ENCODE data around the gene ECHDC3.
"Not testable (repeated sequence)": the region's sequence is repeated elsewhere in the genome, so short reads cannot be mapped to it uniquely, and the experiment has no call there.

Gene ECHDC3

GRCh38 chr10:11737258-11738032, 4.7 kb upstream of the ECHDC3 start:
- H3K4me3 ChIP-seq (ENCODE audit: low read length); DNase-seq (ENCODE audit: low read depth); H3K9ac ChIP-seq (ENCODE audit: low read length); H3K36me3 ChIP-seq (ENCODE audit: control insufficient read depth, insufficient read depth, low read length, severe bottlenecking); H3K4me1 ChIP-seq (ENCODE audit: control insufficient read depth, insufficient read depth, low read length); H3K9me3 ChIP-seq (ENCODE audit: control insufficient read depth, low read length); H3K27me3 ChIP-seq (replicated peaks; ENCODE audit: control insufficient read depth, insufficient read depth, low read length): not testable (repeated sequence)

- peaks cover 5% of the 10 kb centered on the region for H3K9me3 ChIP-seq (ENCODE audit: control insufficient read depth, low read length)
- H3K4me3 ChIP-seq (ENCODE audit: low read length): no peak overlapping the region
- no peak for DNase-seq (ENCODE audit: low read depth)
- no peaks in the 10 kb centered on the region for H3K36me3 ChIP-seq (ENCODE audit: control insufficient read depth, insufficient read depth, low read length, severe bottlenecking)
- H3K4me1 ChIP-seq (ENCODE audit: control insufficient read depth, insufficient read depth, low read length): no peaks in the 10 kb centered on the region
- H3K9ac ChIP-seq (ENCODE audit: low read length): no peak overlapping the region
- peaks cover 9% of the 10 kb centered on the region for H3K27me3 ChIP-seq (replicated peaks; ENCODE audit: control insufficient read depth, insufficient read depth, low read length)
Measured at GRCh38 chr10:11740907-11741306, 1.3 kb upstream of the ECHDC3 start.

- Histone ChIP-seq H3K9ac (ENCODE audit: low read length) (peak overlapping the region; percentile 54), H3K4me3 (ENCODE audit: low read length) (peak overlapping the region; percentile 70)
Measured at GRCh38 chr10:11741608-11742007, 574 bp upstream of the ECHDC3 start.

GRCh38 chr10:11742779-11743298, 657 bp downstream of the ECHDC3 start:
- H3K9me3 ChIP-seq (ENCODE audit: control insufficient read depth, low read length): peaks cover 5% of the 10 kb centered on the region
- peaks cover 14% of the 10 kb centered on the region for H3K4me1 ChIP-seq (ENCODE audit: control insufficient read depth, insufficient read depth, low read length)
- peak overlapping the region; percentile 74 for H3K9ac ChIP-seq (ENCODE audit: low read length)
- H3K4me3 ChIP-seq (ENCODE audit: low read length): peak overlapping the region; percentile 69
- H3K36me3 ChIP-seq (ENCODE audit: control insufficient read depth, insufficient read depth, low read length, severe bottlenecking): no peaks in the 10 kb centered on the region
- peaks cover 9% of the 10 kb centered on the region for H3K27me3 ChIP-seq (replicated peaks; ENCODE audit: control insufficient read depth, insufficient read depth, low read length)
- DNase-seq (ENCODE audit: low read depth): no peak

More at GRCh38 chr10:11741608-11742007, 574 bp upstream of the ECHDC3 start:
- H3K27me3 ChIP-seq (replicated peaks; ENCODE audit: control insufficient read depth, insufficient read depth, low read length): peaks cover 9% of the 10 kb centered on the region
- DNase-seq (ENCODE audit: low read depth): no peak
- peaks cover 5% of the 10 kb centered on the region for H3K9me3 ChIP-seq (ENCODE audit: control insufficient read depth, low read length)
- H3K4me1 ChIP-seq (ENCODE audit: control insufficient read depth, insufficient read depth, low read length): peaks cover 1% of the 10 kb centered on the region
- no peaks in the 10 kb centered on the region for H3K36me3 ChIP-seq (ENCODE audit: control insufficient read depth, insufficient read depth, low read length, severe bottlenecking)

GRCh38 chr10:11743461-11744338, 1.5 kb downstream of the ECHDC3 start:
- Histone ChIP-seq H3K9me3 (ENCODE audit: control insufficient read depth, low read length) (peaks cover 5% of the 10 kb centered on the region), H3K4me1 (ENCODE audit: control insufficient read depth, insufficient read depth, low read length) (peaks cover 15% of the 10 kb centered on the region), H3K36me3 (ENCODE audit: control insufficient read depth, insufficient read depth, low read length, severe bottlenecking) (no peaks in the 10 kb centered on the region), H3K27me3 (replicated peaks; ENCODE audit: control insufficient read depth, insufficient read depth, low read length) (peaks cover 4% of the 10 kb centered on the region), H3K9ac (ENCODE audit: low read length) (no peak overlapping the region), H3K4me3 (ENCODE audit: low read length) (peak overlapping the region; percentile 69)
- DNase-seq (ENCODE audit: low read depth): no peak

GRCh38 chr10:11745045-11745444, 2.9 kb downstream of the ECHDC3 start:
- H3K9me3 ChIP-seq (ENCODE audit: control insufficient read depth, low read length): no peaks in the 10 kb centered on the region
- peaks cover 15% of the 10 kb centered on the region for H3K4me1 ChIP-seq (ENCODE audit: control insufficient read depth, insufficient read depth, low read length)
- no peak for DNase-seq (ENCODE audit: low read depth)
- no peak overlapping the region for H3K9ac ChIP-seq (ENCODE audit: low read length)
- H3K4me3 ChIP-seq (ENCODE audit: low read length): no peak overlapping the region
- no peaks in the 10 kb centered on the region for H3K36me3 ChIP-seq (ENCODE audit: control insufficient read depth, insufficient read depth, low read length, severe bottlenecking)
- H3K27me3 ChIP-seq (replicated peaks; ENCODE audit: control insufficient read depth, insufficient read depth, low read length): no peaks in the 10 kb centered on the region

- Histone ChIP-seq H3K27me3 (replicated peaks; ENCODE audit: control insufficient read depth, insufficient read depth, low read length) (no peaks in the 10 kb centered on the region), H3K9me3 (ENCODE audit: control insufficient read depth, low read length) (no peaks in the 10 kb centered on the region), H3K36me3 (ENCODE audit: control insufficient read depth, insufficient read depth, low read length, severe bottlenecking) (no peaks in the 10 kb centered on the region), H3K4me1 (ENCODE audit: control insufficient read depth, insufficient read depth, low read length) (peaks cover 19% of the 10 kb centered on the region), H3K4me3 (ENCODE audit: low read length) (no peak overlapping the region), H3K9ac (ENCODE audit: low read length) (no peak overlapping the region)
- no peak for DNase-seq (ENCODE audit: low read depth)
Measured at GRCh38 chr10:11746883-11747539, 4.8 kb downstream of the ECHDC3 start.

- no peak overlapping the region for H3K4me3 ChIP-seq (ENCODE audit: low read length)
- H3K36me3 ChIP-seq (ENCODE audit: control insufficient read depth, insufficient read depth, low read length, severe bottlenecking): no peaks in the 10 kb centered on the region
- no peaks in the 10 kb centered on the region for H3K27me3 ChIP-seq (replicated peaks; ENCODE audit: control insufficient read depth, insufficient read depth, low read length)
- no peaks in the 10 kb centered on the region for H3K9me3 ChIP-seq (ENCODE audit: control insufficient read depth, low read length)
- no peak overlapping the region for H3K9ac ChIP-seq (ENCODE audit: low read length)
- peaks cover 19% of the 10 kb centered on the region for H3K4me1 ChIP-seq (ENCODE audit: control insufficient read depth, insufficient read depth, low read length)
- no peak for DNase-seq (ENCODE audit: low read depth)
Measured at GRCh38 chr10:11748866-11749265, 6.7 kb downstream of the ECHDC3 start.

- H3K9me3 ChIP-seq (ENCODE audit: control insufficient read depth, low read length): no peaks in the 10 kb centered on the region
- H3K27me3 ChIP-seq (replicated peaks; ENCODE audit: control insufficient read depth, insufficient read depth, low read length): no peaks in the 10 kb centered on the region
- H3K9ac ChIP-seq (ENCODE audit: low read length): no peak overlapping the region
- no peak for DNase-seq (ENCODE audit: low read depth)
- H3K4me1 ChIP-seq (ENCODE audit: control insufficient read depth, insufficient read depth, low read length): peaks cover 19% of the 10 kb centered on the region
- H3K36me3 ChIP-seq (ENCODE audit: control insufficient read depth, insufficient read depth, low read length, severe bottlenecking): no peaks in the 10 kb centered on the region
- no peak overlapping the region for H3K4me3 ChIP-seq (ENCODE audit: low read length)
Measured at GRCh38 chr10:11750420-11750819, 8.2 kb downstream of the ECHDC3 start.

- H3K27me3 ChIP-seq (replicated peaks; ENCODE audit: control insufficient read depth, insufficient read depth, low read length): no peaks in the 10 kb centered on the region
- H3K36me3 ChIP-seq (ENCODE audit: control insufficient read depth, insufficient read depth, low read length, severe bottlenecking): no peaks in the 10 kb centered on the region
- H3K9me3 ChIP-seq (ENCODE audit: control insufficient read depth, low read length): no peaks in the 10 kb centered on the region
Measured at GRCh38 chr10:11754173-11754572, 12.0 kb downstream of the ECHDC3 start.

GRCh38 chr10:11754620-11755019, 12.4 kb downstream of the ECHDC3 start:
- peaks cover 25% of the 10 kb centered on the region for H3K4me1 ChIP-seq (ENCODE audit: control insufficient read depth, insufficient read depth, low read length)
- no peak overlapping the region for H3K4me3 ChIP-seq (ENCODE audit: low read length)
- no peaks in the 10 kb centered on the region for H3K36me3 ChIP-seq (ENCODE audit: control insufficient read depth, insufficient read depth, low read length, severe bottlenecking)
- no peak overlapping the region for H3K9ac ChIP-seq (ENCODE audit: low read length)
- DNase-seq (ENCODE audit: low read depth): no peak
- H3K27me3 ChIP-seq (replicated peaks; ENCODE audit: control insufficient read depth, insufficient read depth, low read length): no peaks in the 10 kb centered on the region
- H3K9me3 ChIP-seq (ENCODE audit: control insufficient read depth, low read length): no peaks in the 10 kb centered on the region

More at GRCh38 chr10:11754173-11754572, 12.0 kb downstream of the ECHDC3 start:
- no peak overlapping the region for H3K4me3 ChIP-seq (ENCODE audit: low read length)
- no peak overlapping the region for H3K9ac ChIP-seq (ENCODE audit: low read length)
- no peak for DNase-seq (ENCODE audit: low read depth)
- H3K4me1 ChIP-seq (ENCODE audit: control insufficient read depth, insufficient read depth, low read length): peaks cover 25% of the 10 kb centered on the region
